Testis (tissue), 2 donors: ENCODE measurements around the gene GPR132.

Source experiments
- POLR2A ChIP-seq: fragments of 450-650 bp; IDR thresholded peaks from one replicate; pipeline ENCODE4 v1.6.1; 2017; ENCODE audit warnings: antibody characterized with exemption, mild to moderate bottlenecking, moderate library complexity
- TF ChIP-seq, protein P1 (sequence below), 3 experiments: fragments of 450-650 bp in 2 of 3; fragments of 200-600 bp in 1 of 3; sonication (generic) in 1 of 3; IDR thresholded peaks; one replicate each; pipeline ENCODE4 v1.5.1; 2016 to 2019; ENCODE audit warnings: antibody characterized with exemption in 3 of 3, mild to moderate bottlenecking in 2 of 3, moderate library complexity in 1 of 3

DNA sequence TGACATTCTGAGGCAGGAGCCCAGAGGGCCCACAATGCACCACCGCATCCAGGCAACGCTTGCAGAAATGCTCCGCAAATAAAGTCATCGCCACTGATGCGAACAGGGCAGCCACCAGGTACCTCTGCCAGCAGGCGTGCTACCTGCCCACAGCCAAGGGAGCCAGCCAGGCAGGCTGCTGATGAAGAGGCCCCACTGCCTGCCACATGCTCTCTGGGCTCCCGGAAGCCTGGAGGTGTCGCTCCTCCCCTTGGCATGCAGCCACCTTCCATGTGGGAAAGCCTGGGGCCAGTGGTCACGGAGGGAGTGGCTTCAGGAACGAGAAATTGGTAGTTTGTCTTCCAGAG lies 14.7 kb downstream of the GPR132 start:
- TF ChIP-seq POLR2A = no peak
- TF ChIP-seq, protein P1, sequence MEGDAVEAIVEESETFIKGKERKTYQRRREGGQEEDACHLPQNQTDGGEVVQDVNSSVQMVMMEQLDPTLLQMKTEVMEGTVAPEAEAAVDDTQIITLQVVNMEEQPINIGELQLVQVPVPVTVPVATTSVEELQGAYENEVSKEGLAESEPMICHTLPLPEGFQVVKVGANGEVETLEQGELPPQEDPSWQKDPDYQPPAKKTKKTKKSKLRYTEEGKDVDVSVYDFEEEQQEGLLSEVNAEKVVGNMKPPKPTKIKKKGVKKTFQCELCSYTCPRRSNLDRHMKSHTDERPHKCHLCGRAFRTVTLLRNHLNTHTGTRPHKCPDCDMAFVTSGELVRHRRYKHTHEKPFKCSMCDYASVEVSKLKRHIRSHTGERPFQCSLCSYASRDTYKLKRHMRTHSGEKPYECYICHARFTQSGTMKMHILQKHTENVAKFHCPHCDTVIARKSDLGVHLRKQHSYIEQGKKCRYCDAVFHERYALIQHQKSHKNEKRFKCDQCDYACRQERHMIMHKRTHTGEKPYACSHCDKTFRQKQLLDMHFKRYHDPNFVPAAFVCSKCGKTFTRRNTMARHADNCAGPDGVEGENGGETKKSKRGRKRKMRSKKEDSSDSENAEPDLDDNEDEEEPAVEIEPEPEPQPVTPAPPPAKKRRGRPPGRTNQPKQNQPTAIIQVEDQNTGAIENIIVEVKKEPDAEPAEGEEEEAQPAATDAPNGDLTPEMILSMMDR (IDR thresholded peaks at IDR 0.05) = no peak
